Effector CD8-positive, alpha-beta T cell (primary cell): ENCODE data around the gene VSX2.

Experiments
- DNase-seq: peaks from one replicate; lab custom pipeline; 2025; lab: John Stamatoyannopoulos, UW

The VSX2 gene

DNA sequence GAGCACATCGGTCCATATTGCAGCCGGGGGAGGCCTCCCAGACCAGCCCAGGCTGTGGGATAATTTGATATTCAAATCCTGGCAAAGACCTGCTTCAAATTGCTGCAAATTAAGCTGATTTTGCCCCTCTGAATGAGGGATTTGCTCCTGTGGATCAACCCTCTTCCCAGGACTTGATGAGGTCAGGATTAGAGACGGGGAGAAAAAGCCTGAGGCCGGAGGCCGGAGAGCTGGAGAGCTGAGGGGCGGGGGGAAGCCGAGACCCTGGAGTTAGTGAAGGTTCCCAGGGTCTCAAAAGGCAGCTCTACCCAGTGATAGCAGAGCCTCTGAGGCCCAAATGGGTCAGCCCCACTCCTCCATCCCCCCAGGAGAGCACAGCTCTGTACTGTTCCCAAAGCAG is 17.5 kb upstream of the VSX2 start:
- DNase-seq = no peak

DNA sequence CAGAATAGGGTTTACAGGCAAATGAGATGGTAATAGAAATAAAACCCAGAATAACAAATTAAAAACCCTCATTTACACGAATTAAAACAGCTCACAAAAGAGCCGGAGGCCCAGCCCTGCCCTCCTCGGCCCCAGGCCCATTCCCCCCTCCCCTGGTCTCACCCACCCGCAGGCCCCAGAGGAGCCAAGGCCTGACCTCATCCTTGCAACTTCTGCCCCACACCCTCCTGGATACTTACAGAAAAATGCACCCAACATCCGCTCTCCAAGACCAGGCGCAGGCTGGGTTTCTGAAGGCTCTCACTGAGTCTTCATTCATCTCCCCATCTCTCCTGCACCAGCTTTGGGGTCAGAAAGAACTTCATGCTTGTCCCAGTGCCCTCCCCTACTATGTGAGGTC is 16.2 kb upstream of the VSX2 start:
- no peak for DNase-seq

DNA sequence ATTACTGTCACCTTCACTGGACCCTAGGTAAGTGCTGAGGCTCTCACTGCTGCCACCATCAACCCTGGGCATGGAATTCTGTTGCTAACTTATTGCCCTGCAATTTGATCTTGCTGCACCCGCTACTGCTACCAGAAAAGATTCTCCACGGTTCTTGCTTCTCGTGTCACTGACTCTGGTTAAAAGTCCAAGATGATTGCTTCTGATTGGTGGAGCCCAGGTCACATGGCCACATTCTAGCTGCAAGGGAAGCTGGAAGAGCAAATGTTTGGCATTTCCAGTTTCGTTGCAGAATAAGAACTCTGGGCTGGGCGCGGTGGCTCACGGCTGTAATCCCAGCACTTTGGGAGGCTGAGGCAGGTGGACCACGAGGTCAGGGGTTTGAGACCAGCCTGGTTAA is 7.5 kb upstream of the VSX2 start:
- DNase-seq = no peak

DNA sequence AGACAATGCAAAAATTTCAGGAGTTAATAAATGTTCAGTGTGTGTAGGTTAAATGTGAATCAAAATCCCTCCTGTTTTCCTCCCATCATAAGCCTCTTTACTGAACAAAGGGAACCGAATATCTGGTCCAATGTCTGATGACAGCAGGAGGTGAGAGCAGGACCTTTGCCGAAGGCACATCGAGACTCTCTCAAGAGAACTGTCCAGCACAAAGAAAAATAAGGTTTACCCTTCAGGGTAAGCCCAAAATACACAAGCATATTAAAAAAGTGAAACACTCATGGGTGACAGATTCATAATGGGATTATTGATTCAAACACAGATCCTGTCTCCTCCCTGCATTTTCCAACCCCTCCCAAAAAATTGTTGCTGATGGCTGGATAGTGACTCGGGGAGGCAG is 4.2 kb upstream of the VSX2 start:
- no peak for DNase-seq

DNA sequence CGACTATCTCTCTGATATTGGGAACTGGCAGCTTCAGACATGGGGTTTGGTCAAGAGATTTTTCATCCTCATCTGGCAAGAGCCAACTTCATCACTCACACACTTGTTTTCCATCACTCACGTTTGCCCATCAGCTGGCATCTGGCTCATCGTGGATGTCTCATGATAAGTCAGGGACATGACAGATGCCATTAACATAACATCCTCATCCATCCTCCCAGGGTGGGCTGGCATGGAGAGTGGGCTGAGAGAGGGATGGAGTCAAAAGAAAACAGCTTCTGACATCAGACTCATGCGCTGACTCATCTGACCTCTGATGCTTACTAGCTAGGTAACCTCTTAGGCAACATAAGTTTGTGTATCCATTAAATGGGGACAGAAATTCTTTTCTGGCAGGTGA is 1.8 kb upstream of the VSX2 start:
- no peak for DNase-seq

DNA sequence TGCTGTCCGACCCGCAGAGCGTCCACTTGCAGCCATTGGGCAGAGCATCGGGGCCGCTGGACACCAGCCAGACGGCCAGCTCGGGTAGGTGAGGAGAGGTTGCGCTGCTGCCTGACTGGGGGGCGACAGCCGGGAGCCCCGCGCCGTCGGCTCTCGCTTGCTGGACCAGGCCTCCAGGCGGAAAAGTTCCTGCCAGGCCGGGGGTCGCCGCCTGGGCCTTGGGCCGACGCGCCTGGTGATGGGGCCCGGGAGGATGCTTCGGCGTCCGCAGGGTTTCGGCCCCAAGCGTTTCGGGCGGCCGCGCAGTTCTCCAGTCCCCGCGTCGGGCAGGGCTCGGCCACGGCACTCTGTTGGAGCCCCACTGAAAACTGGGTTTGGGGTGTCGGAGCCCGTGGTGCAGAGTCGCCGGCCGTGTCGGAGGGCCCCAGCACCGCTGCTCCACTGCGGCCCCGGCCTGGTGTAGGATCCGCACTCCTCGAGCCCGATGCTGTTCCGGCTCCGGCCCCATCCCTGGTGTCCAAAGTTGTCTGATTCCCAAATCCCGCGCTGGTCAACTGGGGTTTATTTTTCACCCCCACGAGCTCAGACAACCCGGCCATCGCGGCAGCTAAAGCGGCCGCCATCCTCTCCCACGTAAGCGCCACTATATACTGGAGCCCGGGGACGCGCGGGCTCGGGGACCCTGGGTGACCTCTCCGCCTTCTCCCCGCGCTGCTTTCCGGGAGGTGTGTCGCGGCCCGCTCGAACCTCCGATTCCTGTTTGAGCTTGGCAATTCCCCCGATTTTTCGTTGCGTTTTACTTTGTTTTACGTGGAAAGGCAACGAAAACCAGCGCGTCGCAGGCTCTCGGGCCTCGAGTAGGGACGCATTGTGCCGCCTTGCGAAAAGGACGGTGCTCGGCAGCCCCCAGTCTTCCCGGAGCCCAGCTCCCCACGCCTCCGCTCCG is 872 bp downstream of the VSX2 start:
- DNase-seq = no peak

DNA sequence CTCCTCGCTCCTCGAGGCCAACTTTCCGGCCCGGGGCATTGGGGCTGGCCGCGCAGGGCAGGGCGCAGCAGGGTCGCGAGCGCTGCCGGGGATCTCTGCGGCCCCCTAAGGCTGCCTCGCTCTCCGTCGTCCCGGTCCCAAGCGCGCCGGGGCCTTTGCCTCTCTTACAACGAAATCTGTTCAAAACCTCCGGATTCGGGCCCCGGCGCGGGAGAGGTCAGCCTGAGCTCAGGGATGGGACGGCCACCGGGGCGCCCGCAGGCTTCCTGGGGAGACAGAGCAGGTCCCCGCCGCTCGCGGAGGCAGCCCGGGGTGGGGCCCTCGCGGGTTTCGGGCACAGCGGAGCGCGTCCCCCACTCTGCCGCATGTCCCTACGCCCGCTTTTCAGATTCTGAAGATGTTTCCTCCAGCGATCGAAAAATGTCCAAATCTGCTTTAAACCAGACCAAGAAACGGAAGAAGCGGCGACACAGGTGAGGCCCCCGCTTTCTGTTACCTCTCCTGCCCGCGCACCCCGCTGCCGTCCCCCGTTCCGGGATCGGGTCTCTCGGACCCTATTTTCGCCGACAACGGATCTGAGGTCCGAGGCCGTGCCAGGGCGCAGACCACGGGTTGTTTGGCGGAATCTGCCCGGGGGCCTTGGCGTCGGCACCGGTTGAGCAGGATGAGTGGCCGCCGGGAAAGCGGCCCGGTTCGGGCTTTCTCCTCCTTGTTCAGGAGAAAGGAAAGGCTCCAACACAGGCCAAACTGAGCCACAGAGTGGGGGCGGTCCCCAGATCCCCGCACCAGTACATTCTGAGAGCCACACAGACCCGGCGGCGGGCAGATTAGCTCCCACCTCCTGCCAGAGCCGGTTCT is 1.8 kb downstream of the VSX2 start:
- DNase-seq = no peak

DNA sequence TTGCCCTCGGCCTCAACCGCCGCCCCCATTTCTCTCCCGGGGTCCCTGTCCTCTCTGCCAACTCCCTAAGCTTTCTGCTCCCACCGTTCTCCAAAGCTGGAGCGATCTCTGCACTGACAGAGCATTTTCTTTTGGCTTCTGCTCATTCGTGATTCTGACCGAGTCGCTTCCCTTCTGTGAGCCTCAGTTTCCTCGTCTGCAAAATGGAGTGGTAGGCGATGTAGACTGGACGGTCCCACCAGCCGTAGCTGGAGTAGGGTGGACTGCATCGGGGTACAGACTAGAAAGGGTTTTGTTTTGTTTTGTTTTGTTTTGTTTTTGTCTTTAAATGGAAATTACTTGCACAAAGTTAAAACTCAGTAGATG is 2.4 kb downstream of the VSX2 start:
- no peak for DNase-seq

DNA sequence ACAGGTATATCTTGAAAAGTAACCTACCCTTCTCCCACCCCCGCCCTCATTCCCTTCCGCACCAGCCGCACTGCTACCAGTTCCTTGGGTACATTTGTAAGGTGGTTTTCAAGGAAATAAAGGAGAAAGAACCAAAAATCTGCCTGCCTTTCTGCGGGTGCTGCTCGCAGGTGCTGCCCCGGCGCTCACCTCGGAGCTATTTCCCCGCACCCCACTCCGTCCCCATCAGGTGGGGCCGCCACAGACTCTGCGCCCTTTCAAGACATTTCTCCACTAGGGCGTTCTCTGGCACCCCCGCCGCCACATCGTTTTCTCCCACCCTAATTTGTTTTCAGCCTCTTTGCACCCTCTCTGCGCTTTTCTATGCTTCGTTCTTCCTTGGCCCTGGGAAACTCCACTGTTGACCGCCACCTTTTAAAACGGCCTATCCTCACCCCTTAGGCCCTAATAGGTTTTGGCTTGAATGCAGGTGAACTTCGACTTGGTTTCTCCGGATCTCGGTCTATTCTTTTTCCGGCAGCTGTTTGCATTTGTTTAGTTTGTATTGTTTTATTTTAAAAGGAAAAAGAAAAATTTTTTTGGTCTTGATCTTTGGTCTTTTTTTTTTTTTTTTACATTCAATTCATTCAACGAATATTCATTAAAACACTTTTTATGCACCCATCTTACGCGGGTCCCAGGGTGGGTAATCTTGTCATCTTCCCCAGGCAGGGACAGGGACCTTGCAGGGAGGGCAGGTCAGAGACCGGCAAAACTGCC is 3.0 kb downstream of the VSX2 start:
- no peak for DNase-seq

DNA sequence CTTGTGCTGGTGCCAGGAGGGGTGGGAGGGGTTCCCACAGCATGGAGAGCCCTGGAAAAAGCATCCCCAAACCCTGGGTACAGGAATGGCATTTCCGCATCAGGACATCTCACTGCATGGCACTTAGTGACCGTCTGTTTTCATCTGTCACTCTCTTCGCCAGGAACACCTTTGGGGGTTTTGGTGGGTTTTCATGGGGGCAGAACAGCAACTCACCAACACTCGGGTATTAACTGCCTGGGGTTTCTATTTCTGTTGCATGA is 3.5 kb downstream of the VSX2 start:
- no peak for DNase-seq

DNA sequence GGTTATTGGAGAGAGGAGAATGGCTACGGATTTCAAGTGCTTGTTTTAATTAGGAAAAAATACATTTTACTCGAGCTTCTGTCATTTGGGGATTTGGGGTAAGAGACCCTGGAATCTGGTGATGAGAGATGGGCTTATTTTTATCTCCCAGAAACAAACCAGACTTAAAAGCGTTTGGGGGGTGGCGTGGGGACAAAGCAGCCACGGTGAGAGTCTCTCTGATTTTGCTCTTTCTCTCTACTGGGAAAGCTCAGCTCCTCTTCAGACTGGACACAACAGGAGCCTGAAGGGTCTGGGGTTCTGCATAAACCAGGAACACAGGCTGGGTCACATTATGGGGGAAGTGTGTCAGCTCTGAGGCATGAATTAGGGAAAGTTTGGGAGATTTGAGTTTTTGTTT is 3.8 kb downstream of the VSX2 start:
- DNase-seq = no peak

DNA sequence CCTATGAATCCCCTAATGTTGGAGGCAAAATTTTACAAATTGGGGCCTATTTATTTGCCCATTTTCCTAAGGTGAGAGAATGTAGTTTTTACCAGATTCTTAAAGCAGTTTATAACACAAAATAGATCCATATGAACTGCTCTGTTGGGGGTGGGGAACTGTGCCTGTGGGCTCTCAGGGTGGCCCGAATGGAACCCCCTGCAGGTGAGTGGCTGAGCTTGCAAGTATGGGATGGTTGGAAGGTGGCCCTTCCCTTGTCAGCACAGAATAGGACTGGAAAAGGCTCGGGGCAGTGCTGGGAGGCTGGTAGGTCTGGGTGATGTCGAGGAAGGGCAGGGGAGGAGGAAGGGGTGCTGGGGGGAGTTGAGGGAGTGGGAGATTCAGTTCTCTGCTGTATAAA is 4.9 kb downstream of the VSX2 start:
- DNase-seq = no peak

DNA sequence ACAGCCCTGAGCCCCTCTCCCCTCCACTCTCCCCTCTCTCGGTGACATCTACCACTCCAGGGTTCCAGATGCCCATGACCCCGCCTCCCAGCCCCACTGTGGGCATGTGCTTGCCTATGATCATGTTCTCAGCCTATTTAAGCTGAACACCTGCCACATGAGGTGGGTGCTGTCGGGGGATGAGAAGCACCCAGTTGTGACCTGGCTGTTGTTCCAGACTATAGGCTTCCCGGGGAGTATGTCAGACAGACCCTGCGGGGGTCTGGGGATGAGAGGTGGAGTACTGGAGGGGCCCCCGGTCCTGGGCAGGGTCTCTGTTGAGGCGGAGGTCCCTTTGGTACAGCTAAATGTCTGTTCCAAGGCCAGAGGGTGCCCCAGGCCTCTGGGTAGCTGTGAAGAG is 6.0 kb downstream of the VSX2 start:
- DNase-seq = no peak

DNA sequence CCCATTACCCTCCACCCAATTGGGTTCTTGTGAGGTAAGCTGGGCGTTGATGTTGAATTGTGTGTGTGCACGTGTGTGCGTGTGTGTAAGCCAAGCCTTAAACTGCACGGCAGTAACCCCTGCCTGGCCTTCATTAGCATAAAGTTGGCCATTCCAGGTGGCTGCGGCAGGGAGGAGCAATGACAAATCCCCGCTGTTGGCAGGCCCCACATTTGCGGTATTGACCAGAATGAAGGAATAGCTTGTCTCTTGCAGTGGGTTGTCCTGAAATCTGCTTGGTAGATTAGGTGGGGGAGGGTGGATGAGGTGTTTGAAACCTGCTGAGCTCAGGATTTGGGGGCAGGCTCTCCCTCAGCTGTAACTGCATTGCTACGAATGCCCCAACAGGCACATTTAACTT is 7.3 kb downstream of the VSX2 start:
- DNase-seq = no peak

DNA sequence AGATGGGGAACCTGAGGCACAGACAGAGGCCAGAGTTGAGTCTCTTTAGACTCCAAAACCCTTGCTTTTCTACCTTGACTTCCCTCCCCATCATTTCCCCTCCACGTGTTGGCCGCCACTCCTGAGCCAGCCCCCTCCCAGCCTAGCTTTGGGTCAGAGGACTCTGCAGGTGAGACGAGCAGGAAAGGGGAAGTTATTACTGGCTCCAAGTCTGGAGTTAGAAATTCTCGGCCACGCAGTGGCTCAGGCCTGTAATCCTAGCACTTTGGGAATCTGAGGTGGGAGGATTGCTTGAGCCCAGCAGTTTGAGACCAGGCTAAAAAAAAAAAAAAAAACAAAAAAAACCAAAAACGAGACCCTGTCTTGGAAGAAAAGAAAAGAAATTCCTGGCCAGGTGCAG is 8.8 kb downstream of the VSX2 start:
- DNase-seq = no peak

DNA sequence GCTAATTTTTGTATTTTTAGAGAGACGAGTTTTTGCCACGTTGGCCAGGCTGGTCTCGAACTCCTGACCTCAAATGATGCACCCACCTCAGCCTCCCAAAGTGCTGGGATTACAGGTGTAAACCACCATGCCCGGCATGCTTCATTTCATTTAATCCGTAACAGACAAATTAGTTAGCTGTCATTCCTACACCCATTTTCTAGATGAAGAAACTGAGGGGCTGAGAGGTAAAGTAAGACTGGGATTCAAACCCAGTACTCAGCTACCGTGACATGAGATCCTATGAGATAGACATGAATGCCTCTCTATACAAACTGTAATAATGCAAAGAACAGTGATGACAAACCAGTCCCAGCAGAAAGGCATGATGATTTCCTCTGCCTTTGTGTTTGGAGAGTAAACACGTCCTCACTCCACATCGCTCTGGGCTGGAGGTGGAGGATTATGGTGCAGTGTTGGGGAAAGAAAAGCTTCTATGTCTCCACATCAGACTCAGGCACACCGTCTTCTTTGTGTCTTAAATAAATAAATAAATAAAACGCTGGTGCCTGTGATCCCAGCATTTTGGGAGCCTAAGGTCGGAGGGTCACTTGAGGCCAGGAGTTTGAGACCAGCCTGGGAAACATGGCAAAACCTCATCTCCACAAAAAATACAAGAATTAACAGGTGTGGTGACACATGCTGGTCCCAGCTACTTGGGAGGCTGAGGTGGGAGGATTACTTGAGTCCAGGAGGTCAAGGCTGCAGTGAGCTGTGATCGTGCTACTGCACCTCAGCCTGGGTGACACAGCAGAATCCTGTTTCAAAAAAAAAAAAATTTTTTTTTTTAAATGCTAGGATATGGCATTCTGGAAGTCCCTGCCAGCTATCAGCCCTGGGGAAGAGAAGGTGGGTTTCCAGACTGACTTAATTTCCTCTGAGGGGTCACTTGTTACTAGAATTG is 10.5 kb downstream of the VSX2 start:
- DNase-seq = no peak

DNA sequence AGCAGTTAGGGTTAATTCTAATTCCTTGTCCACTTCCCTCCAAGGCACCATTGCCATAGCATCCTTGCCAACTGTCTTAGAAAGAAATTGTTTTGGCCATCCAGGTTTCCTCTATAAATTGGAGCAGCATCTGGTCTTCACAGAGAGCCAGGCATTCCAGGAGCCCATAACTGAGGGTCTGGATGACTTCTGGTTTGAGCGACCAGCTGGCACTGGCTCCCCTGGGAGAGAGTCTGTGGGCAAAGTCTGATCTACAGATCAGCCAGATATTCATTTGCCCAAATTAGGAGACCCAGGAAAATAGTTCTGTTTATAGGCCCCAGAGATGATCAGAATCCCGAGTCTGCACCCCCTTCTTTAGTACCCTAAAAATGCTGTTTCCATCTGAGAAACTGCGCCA is 16.0 kb downstream of the VSX2 start:
- no peak for DNase-seq

DNA sequence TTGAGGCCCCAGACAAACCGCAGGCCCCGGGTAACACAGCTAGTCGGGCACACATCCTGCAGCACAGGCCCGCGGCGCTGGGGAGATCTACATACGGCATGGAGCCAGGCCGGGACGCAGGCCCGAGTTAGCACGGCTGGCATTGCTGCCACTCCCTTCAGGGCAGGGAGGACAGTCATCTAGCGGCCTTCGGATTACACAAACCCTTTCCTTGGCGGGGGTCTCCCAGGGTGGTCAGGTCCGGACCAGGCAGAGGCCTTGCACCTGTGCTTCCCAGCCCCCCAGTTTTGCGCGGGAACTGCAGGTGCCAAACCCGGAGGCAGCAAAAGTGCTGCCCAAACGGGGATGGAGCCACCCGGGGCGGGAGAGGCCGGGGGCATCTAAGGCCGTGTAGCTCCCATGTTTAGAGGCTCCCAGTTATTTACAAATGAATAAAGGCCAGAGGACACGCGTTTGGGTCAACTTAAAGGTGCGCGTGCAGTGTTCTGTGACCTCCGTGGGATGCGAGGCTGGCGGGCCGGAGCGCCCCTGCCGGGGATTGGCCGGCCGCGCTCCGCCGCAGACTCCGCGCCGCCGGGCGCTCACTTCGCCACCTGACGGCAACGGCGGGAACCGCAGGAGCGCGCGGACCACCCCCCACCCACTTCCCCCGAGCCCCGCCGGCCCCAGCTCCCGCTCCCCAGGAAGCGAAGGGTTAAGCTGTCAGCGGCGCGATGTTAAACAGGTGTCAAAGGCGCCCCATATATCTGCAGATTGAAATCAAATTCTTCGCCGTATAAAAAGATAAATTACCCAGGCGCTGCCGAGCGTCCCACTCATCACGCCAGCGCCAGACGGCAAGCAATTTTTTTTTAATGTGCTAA is 18.1 kb downstream of the VSX2 start:
- DNase-seq = peak; percentile 48

DNA sequence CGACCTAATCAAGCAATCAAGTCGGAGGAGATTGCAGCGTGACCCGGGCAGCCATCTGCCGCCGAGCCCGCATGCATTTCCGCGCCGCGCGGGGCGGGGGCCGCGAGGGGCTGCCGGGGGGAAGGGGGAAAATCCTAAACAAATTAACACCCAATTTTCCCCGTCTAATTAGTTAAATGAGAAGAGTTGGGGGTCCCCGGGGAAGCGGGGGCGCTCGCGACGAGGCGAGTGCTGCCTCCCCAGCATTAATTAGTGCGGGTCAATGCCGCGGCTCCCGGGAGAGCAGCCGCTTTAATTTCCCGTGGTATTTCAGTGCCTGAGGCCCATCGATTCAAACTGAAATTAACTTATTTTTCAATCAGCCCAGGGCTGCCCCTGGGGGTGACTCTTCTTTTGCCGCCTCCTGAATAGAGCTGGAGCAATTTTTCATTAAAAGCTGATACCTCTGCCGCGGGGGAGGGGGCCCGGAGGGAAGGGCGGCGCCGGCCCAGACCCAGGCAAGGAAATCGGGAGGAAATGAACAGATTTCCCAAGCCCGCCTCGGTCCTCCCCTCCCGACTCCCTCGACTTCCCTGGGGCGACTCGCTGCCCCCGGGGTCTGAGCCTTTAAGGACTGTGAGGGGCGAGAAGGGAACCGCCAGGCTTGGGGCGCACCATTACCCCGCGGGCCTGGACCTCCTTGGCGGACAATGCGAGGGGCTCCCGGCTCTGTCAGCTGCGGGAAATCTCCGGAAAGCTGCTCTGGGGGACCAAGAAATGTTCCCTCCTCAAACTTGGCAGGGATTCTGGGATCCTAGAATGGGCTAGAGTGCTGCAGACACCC is 18.9 kb downstream of the VSX2 start:
- DNase-seq = no peak

DNA sequence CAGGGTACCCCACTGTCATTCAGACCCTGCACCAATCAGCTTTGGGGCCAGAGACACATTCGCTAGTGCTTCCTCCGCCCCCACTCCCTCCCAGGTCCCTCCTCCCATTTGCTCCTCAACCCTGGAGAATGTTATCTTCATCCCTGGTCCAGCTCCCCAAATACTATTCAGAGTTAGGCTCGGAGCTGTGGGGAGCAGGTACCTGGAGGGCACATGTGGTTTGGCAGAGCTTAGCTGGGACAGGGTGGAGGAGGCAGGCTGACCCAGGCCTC is 19.5 kb downstream of the VSX2 start:
- DNase-seq = no peak
